DND-41 (cell line): Measurements from ENCODE around the gene MSANTD1.

Experiments used
- EZH2 ChIP-seq: IDR thresholded peaks from 3 replicates; pipeline ENCODE4 v1.6.1; 2012; ENCODE audit warnings: borderline replicate concordance, low read depth, mild to moderate bottlenecking, moderate library complexity, low read length, inconsistent platforms; ENCODE audit not compliant: severe bottlenecking
- TF ChIP-seq, protein P1 (sequence below): IDR thresholded peaks from 2 replicates; pipeline ENCODE4 v1.5.1; 2012; ENCODE audit warnings: borderline replicate concordance, low read length, moderate library complexity, mild to moderate bottlenecking; ENCODE audit not compliant: poor library complexity, severe bottlenecking; ENCODE audit errors: extremely low read depth

DNA sequence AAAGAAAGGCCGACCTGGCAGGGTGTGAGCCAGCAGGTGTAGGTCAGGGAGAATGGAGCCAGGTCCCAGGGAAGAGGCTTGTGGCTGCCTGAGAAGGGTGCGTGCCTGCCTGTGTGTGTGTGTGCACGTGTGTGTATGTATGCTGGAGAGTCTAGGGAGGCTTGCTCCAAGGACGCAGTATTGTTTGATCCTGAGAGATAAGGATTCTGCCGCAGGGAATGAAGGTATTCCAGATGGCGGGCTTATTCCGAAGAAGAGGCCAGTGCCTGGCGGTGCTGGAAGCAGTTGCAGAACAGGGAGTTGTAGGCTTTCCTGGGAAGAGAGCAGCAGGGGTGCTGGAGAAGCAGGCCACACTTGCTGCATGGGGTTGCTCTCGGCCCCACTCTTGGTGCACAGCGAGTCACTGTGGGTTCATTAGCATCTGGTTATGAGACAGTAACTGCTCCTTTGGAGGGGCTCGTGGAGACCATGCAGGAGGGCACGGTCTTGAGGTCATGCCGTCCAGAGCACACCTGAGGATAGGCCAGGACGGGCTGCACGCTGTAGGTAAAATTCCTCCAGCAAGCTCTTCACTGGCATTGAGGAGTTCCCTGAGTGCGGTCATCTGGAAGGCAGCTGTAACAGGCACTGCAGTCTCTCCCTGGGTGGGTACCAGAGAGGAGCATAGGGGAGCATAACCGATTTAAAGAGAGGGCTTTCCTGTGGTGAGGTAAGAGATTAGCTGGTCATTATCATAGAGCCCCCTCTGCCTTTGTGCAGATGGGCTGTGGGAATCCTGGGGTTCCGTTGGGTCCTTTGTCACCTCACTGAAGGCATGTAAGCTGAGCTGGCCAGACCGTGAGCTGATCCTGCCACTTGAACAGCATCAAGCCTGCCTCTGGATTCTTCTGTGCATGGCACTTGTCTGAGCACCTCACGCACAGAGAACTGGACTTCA is 29.9 kb upstream of the MSANTD1 start:
- TF ChIP-seq, protein P1, sequence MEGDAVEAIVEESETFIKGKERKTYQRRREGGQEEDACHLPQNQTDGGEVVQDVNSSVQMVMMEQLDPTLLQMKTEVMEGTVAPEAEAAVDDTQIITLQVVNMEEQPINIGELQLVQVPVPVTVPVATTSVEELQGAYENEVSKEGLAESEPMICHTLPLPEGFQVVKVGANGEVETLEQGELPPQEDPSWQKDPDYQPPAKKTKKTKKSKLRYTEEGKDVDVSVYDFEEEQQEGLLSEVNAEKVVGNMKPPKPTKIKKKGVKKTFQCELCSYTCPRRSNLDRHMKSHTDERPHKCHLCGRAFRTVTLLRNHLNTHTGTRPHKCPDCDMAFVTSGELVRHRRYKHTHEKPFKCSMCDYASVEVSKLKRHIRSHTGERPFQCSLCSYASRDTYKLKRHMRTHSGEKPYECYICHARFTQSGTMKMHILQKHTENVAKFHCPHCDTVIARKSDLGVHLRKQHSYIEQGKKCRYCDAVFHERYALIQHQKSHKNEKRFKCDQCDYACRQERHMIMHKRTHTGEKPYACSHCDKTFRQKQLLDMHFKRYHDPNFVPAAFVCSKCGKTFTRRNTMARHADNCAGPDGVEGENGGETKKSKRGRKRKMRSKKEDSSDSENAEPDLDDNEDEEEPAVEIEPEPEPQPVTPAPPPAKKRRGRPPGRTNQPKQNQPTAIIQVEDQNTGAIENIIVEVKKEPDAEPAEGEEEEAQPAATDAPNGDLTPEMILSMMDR, result no peak
- no peak for TF ChIP-seq EZH2
